Left lung (tissue), 10 donors: Measurements from ENCODE around the gene PAPSS2. TPM values are rescaled to one million over a fixed set of nuclear protein-coding genes. Genes with fewer than 3 reads are reported as not detected.

Source experiments
- ATAC-seq: fragments of 200-7000 bp; cut with Tn5 transposase; one replicate; pipeline ENCODE4 v1.9.1; 2020; ENCODE audit warnings: moderate library complexity
- DNase-seq, 4 donors: peaks; one replicate each; pipeline ENCODE4 v3.0.0-alpha.2; 2013 to 2020
- H3K27ac ChIP-seq, 2 donors: fragments of 200-600 bp; sonication (generic) in 1 of 2; one replicate each; pipeline versions ENCODE4 v1.5.0 to v1.8.0; 2020 to 2021
- H3K27me3 ChIP-seq, 2 donors: fragments of 200-600 bp; sonication (generic) in 1 of 2; one replicate each; pipeline versions ENCODE4 v1.5.0 to v1.8.0; 2020 to 2021
- H3K36me3 ChIP-seq, 2 donors: fragments of 200-600 bp; sonication (generic) in 1 of 2; one replicate each; pipeline versions ENCODE4 v1.5.0 to v1.8.0; 2020 to 2021
- H3K4me1 ChIP-seq, 2 donors: fragments of 200-600 bp; one replicate each; pipeline ENCODE4 v1.8.0; 2021
- H3K4me3 ChIP-seq, 2 donors: fragments of 200-600 bp; sonication (generic) in 1 of 2; one replicate each; pipeline versions ENCODE4 v1.5.0 to v1.8.0; 2020 to 2021; ENCODE audit warnings: mild to moderate bottlenecking in 1 of 2
- H3K9me3 ChIP-seq, 2 donors: fragments of 200-600 bp; sonication (generic) in 1 of 2; one replicate each; pipeline versions ENCODE4 v1.5.0 to v1.8.0; 2020 to 2021
- intact Hi-C, 2 donors: fragments of 100-400 bp; cut with DNase I; formaldehyde crosslinking; loops; one replicate each; pipeline versions ENCODE4 v1.11.2 to v1.14.2; 2022
- polyA plus RNA-seq, 6 donors: library from polyadenylated mRNA; unstranded; fragments of 120-200 nt; gene quantifications; one replicate each; pipeline ENCODE4 v1.2.1, GENCODE V29; 2013; ENCODE audit not compliant: insufficient read length in 6 of 6
- total RNA-seq, 2 donors: library from RNA; stranded (reverse); fragmentation: NEBNext Ultra II Directional; extraction: Animal tissue kit (Norgen Biotek cat#: 25700); gene quantifications; one replicate each; pipeline ENCODE4 v1.2.1, GENCODE V29; 2021
- TF ChIP-seq, protein P1 (sequence below), 2 donors: fragments of 200-600 bp; sonication (generic) in 1 of 2; IDR thresholded peaks; one replicate each; pipeline versions ENCODE4 v1.5.0 to v1.8.0; 2021; ENCODE audit warnings: antibody characterized with exemption in 2 of 2
- donor health status: DM: no; HTN: yes; CAD: no.
- donor health status: DM: no; HTN: no; CAD: no.

PAPSS2 gene
- total and polyA plus RNA-seq, 8 donors, result 49.0 to 183 (median 58.0) TPM

DNA sequence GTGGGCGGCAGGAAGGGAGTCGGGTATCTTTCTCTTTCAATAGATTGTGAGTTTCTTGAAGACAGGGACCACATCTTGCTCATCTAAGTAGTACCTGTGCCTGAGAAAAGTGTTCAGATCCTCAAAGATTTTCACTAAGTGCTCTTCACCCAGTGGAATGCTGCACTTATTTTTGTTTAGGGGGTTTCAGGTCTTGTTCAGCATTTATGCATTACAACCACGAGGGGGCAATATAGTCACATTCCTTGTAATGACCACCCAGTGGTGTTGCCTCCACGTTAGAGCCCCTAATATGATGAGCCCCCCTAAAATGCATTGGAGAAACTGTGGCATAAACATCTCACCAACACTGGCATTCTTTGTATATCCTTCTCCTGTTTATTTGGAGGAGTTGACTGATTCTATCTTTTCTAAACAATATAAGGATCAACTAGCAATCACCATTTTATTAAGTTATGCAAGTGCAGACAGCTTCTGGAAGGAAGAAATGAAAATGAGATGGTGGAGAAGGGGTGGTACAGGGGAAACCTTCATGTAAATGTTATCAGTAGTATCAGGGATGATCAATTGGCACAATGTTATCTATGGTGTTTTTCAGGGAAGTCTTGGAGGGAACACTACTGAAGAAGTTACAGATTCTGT lies 3.1 kb upstream of the PAPSS2 start:
- DNase-seq, result peak in 1 of 4 donors; percentile 60
- H3K27ac ChIP-seq, result peak overlapping the region; percentile 22 to 89

DNA sequence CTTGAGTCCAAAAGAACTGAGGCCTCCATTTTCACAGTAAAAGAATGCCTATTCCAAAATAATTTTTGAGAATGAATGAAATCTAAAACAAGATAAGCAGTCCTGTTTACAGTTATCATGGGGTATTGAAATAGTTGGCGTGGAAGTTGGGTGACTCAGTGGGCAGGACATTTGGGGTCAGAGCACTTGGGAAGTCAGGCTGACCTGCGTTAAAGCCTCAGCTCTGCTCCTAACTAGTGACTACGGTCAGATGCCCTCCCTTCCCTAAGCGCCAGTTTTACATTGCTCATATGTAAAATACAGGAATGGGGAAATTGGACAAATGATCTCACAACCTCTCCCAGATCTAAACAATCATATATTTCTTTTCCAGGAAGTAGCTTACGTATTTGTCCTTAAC lies 2.3 kb upstream of the PAPSS2 start:
- Histone ChIP-seq H3K36me3 (no peaks in the 10 kb centered on the region), H3K27ac (peak overlapping the region; percentile 22 to 89), H3K4me1 (peaks cover 0 to 38% of the 10 kb centered on the region in 2 donors), H3K4me3 (no peak overlapping the region), H3K9me3 (no peaks in the 10 kb centered on the region), H3K27me3 (peaks cover 0 to 6% of the 10 kb centered on the region in 2 donors)
- no peak for ATAC-seq
- peak in 1 of 4 donors; percentile 42 for DNase-seq
- TF ChIP-seq, protein P1, sequence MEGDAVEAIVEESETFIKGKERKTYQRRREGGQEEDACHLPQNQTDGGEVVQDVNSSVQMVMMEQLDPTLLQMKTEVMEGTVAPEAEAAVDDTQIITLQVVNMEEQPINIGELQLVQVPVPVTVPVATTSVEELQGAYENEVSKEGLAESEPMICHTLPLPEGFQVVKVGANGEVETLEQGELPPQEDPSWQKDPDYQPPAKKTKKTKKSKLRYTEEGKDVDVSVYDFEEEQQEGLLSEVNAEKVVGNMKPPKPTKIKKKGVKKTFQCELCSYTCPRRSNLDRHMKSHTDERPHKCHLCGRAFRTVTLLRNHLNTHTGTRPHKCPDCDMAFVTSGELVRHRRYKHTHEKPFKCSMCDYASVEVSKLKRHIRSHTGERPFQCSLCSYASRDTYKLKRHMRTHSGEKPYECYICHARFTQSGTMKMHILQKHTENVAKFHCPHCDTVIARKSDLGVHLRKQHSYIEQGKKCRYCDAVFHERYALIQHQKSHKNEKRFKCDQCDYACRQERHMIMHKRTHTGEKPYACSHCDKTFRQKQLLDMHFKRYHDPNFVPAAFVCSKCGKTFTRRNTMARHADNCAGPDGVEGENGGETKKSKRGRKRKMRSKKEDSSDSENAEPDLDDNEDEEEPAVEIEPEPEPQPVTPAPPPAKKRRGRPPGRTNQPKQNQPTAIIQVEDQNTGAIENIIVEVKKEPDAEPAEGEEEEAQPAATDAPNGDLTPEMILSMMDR (IDR thresholded peaks at IDR 0.05), result no peak
- intact Hi-C loops, result loop anchor here in 1 of 2 donors (5.0 kb wide), 1 partner anchor 80 kb away; no protein-coding TSS in a partner anchor

More for the DNA sequence above, 3.1 kb upstream of the PAPSS2 start:
- H3K4me1 ChIP-seq, result peaks cover 0 to 31% of the 10 kb centered on the region in 2 donors
- ATAC-seq, result no peak
- peaks cover 0 to 6% of the 10 kb centered on the region in 2 donors for H3K27me3 ChIP-seq
- TF ChIP-seq, protein P1 (IDR thresholded peaks at IDR 0.05), result peak; percentile 75
- no peaks in the 10 kb centered on the region for H3K36me3 ChIP-seq
- intact Hi-C loops, result loop anchor here in 1 of 2 donors (5.0 kb wide), 1 partner anchor 81 kb away; no protein-coding TSS in a partner anchor
- no peaks in the 10 kb centered on the region for H3K9me3 ChIP-seq
- no peak overlapping the region for H3K4me3 ChIP-seq

DNA sequence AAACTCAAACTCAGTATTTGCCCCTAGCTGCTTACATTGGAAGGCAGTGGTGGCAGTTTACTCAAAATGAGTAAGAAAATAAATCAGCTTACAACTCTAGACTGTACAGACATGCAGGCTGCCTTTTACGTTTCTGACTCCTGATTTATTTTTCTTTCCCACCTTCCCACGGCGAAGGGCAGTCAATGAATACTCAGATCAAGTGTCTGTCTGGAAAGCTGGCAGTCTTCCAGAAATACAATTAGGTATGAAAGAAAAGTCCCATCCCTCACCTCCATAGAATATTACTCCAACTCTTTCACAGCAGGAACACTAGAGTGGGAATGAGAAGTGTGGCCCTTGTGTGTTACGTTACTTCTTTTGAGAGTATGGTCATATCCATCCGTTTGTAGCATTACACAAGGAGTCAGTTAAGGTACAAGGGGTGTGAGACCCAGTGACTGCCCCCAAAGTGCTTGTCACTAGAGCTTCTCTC lies 1.3 kb upstream of the PAPSS2 start:
- TF ChIP-seq, protein P1 (IDR thresholded peaks at IDR 0.05), result no peak

DNA sequence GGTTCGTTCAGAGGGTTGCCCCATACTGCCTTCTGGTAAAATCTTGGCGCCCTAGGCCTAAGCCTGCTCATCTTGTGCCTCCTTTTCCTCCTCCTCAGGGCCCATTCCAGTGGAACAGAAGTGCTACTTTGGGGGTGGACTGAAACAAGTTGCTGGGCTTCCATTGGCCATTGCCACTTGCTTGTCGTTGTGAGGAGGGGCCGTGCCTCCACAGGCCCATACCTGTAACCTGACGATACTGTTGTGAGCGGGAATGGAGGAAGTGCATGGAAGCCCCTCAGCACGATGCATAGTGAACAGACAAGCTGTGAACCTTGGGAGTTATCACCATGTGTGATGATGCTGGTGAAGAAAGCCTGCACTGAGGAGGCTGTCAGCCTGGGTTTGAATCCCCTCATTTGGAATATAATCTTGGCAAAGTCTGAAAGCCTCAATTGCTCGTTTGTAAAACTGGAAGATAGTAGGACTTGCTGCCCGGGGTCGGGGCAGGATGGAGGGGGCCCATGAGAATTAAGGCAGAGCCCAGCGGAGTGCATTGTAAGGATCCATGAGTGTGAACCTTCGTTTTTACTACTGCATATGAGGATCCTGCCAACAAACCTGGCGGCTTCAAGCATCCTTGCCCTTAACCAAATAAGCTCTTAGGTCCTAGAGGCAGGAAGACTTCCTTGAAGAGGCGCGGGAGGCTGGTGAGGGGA lies 671 bp upstream of the PAPSS2 start:
- peak overlapping the region; percentile 89 for H3K27ac ChIP-seq
- intact Hi-C loops, result loop anchor here in 1 of 2 donors (5.0 kb wide), 1 partner anchor 78 kb away; no protein-coding TSS in a partner anchor
- peak in 1 of 4 donors; percentile 38 for DNase-seq

More for the DNA sequence above, 1.3 kb upstream of the PAPSS2 start:
- Histone ChIP-seq H3K36me3 (no peaks in the 10 kb centered on the region), H3K9me3 (no peaks in the 10 kb centered on the region), H3K27me3 (peaks cover 0 to 6% of the 10 kb centered on the region in 2 donors), H3K4me1 (peaks cover 0 to 41% of the 10 kb centered on the region in 2 donors), H3K27ac (peak overlapping the region; percentile 28 to 89), H3K4me3 (no peak overlapping the region)
- ATAC-seq, result no peak
- no peak for DNase-seq
- intact Hi-C loops, result loop anchor here in 1 of 2 donors (5.0 kb wide), 1 partner anchor 79 kb away; no protein-coding TSS in a partner anchor

More for the DNA sequence above, 671 bp upstream of the PAPSS2 start:
- TF ChIP-seq, protein P1 (IDR thresholded peaks at IDR 0.05), result no peak
- no peaks in the 10 kb centered on the region for H3K9me3 ChIP-seq
- H3K27me3 ChIP-seq, result peaks cover 0 to 6% of the 10 kb centered on the region in 2 donors
- H3K36me3 ChIP-seq, result no peaks in the 10 kb centered on the region
- peaks cover 0 to 41% of the 10 kb centered on the region in 2 donors for H3K4me1 ChIP-seq
- ATAC-seq, result peak; percentile 21
- H3K4me3 ChIP-seq, result peak overlapping the region; percentile 63 to 74
